Dermis microvascular lymphatic vessel endothelial cell (primary cell): ENCODE results near the gene MALRD1. TPM values are rescaled to one million over a fixed set of nuclear protein-coding genes. Genes with fewer than 3 reads are reported as not detected.

Experiments used
- DNase-seq, 2 donors: peaks; one replicate each; pipeline versions ENCODE4 v3.0.0 to v3.0.0-alpha.2; 2010; ENCODE audit warnings: low read depth in 2 of 2
- total RNA-seq: library from RNA; depleted of rRNA; stranded (reverse); fragments of >200 nt; gene quantifications from 2 replicates; pipeline ENCODE4 v1.2.1, GENCODE V29; 2014

The MALRD1 gene
- total RNA-seq, 1 donor from 2014 or later, result not detected

DNA sequence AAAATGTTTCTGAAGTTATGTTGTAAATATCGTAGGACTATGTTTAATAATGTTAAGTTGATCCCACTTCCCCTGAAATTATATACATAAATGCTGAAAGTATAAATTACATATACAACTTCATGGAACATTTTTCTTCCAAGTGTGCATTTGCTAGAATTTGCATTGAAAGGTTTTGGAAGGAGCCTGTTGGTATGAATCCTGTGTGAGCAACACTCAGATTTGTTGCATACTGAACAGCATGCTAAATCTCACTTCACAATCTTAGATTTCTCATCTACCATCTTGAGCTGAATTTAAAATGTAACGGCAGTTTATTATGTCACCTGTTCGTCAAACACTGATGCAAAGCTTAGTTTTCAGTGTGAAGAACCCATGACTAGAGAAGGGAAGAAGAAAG lies 172.6 kb downstream of the MALRD1 start:
- DNase-seq, result no peak

DNA sequence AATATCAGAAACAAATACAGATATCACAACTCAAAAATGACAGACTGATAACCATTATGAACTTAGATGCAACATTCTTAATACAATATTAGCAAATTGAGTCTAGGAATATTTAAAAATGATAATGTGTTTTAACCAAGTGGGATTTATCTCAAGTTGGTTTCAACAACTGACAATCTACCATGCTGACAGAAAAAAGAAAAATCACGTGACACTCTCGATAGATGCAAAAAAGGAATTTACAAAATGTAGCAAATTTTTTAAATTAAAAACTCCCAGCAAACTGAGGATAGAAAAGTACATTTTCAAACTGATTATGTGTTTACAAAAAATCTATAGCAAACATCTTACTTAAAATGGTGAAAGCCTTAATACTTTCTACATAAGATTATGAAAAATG lies 177.4 kb downstream of the MALRD1 start:
- DNase-seq, result no peak

DNA sequence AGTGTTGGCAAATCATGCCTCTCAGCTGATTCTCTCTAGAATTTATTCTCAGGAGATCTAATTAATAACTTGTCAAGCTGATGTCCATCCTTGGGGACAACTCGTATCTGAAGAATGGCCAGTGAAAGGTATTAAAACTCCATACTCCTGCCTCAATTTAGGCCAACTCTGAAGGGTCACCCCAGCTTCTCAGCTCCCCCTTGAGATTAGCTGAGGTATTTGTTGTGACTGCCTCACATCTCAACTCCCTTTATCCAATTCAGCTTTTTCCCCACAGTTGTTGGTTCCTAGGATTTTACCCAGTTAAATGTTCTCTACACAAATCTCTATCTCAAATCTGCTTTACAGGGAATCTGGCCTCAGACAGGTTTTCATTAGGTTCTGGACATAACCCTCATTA lies 182.4 kb downstream of the MALRD1 start:
- DNase-seq, result no peak

DNA sequence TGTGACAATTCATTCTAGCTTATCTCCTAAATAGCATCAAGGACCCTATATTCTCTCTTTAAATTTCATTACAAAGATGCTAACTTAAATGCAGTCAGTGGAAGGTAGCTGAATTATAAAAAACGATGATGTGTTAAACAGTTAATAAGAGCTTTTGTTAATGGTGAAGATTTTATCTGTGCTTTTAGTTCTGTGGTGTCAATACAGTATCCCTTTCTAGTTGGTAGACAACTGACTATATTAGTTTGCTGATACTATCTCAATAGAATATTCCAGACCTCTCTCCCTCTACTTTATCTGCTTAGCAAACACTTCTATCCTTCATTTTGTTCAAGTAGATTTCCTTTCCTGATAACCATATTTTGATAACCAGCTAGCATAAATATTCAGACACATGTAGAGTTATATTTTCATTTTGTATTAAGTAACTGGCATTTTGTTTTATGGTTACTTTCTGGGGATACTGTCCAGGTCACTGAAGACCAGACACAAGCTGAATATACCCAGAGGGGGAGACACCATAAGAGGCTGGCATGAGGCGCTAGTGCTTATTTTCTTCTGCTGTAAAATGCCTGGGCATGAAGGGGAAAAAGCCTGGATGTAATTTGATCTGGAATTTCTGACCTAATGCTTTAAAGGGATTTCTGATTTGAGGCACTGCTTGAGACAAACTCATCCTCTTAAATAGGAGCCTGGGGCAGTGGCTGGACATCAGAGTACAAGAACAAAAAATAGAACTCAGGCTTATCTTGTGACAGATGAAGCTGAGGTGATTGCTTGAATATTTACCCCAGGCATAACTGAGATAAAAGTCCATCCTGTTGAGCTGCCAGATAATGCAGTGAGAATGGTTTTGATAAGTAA lies 197.5 kb downstream of the MALRD1 start:
- DNase-seq, result no peak

DNA sequence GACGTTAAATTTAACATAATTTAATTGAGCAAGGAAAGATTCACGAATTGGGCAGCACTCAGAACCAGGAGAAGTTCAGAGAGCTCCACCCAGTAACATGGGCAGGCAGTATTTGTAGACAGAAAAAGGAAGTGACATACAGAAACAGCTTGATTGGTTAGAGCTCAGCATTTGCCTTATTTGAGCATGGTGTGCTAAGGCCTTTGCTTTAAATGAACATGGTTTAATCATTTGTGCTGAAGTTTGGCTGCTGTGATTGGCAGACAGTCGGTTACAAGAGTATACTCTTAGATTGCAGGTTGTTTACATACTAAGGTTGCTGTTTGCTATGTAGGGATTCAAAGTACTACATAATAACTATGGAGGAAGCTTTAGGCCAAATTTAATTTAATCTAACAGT lies 199.2 kb downstream of the MALRD1 start:
- DNase-seq, result no peak

DNA sequence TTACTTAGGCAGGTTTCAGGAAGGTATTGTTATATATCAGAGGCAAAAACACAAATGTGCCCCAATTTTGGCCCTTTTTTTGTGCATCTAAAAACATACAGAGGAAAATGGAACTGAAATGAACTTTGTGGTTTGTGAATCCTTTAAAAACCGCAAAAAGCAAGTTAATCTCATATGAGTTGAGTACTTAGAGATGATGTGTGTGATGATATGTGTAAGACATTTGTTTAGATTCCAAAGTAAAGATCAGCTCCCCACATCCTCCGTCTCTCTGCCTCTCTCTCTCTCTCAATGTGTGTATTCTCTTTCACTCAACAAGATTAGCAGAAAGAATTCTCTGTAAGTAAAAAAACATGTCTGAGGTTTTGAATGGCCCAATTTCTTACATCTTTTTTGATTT lies 201.9 kb downstream of the MALRD1 start:
- DNase-seq, result no peak

DNA sequence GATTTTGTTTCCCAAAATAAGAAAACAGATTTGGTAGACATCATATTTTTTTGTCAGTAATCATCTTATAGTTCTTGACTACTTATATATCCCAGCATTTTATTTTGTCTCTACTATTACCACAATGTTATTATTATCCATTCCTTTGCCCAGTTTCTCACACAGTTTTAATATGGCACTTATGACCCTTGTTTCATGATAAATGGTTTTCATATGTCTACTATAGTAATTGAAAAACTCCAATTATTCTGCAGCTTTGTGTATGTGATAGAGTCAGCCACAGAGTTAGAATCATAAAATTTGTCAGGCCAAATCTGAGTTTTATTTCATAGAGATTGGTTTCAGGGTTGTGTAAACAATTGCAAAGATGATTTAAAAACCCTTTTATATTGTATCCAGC lies 203.9 kb downstream of the MALRD1 start:
- no peak for DNase-seq

DNA sequence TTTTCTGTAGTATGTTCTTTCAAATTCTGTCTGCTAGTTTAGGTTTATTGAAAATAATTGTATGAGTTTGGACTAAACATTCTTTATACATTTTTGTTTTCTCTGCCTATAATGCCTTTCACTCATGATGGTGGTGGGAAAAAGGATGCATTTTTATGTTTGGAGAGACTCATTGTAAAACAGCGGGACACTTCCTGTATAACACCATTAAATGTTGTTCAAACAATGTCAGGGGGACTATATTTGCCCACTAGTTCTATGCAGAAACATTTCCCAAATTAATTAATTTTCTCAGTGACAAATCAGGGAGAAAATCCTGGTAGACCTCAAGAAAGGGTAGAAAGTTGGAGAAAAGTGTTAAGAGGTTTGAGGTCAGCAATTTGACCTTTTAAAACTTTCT lies 207.7 kb downstream of the MALRD1 start:
- no peak for DNase-seq

DNA sequence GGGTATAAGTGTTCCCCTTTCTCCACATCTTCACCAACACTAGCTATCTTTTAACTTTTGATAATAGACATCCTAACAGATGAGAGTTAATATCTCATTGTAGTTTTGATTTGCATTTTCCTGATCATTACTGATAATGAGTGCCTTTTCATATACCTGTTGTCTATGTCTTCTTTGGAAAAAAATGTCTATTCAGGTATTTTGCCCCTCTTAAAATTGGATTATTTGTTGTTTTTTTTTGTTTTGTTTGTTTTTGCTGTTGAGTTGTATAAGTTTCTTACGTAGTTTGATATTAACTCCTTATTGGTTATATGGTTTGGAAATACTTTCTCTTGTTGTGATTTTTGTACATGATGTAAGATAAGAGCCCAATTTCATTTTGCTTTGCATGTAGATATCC lies 214.7 kb downstream of the MALRD1 start:
- DNase-seq, result no peak

DNA sequence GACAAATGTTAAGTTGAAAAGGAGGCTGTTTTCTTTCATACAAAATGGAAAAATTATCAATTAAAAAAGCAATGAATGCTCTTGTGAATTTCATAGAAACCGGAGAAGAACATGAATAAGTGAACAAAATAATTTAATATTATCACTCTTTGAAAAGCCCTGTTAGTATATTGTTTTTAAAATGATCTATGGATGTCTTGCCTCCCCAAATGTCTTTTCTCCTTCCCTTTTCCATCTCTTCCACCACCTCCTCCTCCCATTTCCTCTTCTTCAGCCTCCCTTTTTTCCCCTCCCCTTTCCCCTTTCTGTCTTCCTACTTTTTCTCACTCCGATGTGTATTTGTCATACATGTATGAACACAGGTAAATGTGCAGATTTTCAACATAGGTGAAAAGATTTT lies 234.7 kb downstream of the MALRD1 start:
- no peak for DNase-seq

DNA sequence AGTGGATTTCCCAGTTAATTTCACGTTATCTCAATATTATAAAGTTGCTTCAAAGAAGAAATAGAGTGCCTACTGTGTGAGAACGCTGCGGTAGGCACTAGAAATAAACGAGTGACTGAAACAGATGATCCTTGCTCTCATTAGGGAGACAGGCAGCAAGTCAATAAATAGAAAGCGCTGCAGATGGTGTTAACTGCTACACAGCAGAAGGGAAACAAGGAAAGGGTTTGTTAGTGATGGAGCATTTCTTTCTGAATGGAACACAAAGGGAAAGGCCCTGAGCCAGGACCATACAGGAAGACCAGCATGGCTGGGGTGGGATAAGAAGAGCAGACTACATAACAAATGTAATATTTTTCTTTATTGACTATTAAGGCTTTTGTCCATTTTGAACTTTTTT lies 235.2 kb downstream of the MALRD1 start:
- DNase-seq, result no peak

DNA sequence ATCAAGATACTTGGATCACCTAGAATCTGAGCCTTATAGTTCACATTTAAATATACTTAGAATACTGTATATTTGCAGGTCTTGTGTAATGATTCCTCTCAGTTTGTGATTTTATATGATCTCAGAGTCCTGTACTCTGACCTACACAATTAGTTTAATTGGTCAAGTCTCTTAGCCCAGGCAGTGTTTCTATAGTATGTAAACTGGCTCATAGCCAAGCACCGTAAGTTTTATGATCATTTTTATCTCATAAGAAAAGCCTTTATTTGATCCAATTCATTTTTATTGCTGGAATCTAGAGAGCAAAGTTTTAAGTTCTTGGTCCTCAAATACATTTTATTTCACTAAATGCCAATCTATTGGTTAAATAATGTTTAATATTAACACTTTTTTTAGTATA lies 242.2 kb downstream of the MALRD1 start:
- DNase-seq, result no peak

DNA sequence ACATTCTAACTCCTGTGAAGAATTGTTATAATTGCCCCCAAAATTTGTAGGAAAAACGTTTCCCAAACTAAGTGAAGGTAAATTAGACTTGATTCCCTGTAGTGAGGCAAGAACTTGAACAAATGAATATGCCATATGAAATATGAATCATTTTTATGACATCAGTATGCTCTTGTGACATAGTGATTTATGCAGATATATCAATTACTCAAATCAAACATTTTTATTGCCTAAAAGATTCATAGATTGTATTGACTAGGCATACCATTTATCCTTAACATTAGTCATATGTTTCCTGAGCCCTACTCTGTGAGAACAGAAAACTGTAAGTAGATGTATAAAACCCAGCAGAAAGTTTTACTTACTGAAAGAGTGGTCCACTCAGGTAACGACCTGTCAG lies 245.6 kb downstream of the MALRD1 start:
- no peak for DNase-seq

DNA sequence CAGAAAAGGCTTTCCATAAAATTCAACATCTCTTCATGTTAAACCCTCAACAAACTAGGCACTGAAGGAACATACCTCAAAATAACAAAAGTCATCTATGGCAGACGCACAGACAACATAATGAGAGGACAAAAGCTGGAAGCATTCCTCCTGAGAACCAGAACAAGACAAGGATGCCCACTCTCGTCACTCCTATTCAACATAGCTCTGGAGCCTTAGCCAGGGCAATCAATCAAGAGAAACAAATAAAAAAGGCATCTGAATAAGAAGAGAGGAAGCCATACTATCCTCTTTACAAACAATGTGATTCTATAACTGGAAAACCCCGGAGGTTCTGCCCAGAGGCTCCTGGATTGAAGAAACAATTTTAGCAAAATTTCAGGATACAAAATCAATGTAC lies 251.0 kb downstream of the MALRD1 start:
- DNase-seq, result no peak

DNA sequence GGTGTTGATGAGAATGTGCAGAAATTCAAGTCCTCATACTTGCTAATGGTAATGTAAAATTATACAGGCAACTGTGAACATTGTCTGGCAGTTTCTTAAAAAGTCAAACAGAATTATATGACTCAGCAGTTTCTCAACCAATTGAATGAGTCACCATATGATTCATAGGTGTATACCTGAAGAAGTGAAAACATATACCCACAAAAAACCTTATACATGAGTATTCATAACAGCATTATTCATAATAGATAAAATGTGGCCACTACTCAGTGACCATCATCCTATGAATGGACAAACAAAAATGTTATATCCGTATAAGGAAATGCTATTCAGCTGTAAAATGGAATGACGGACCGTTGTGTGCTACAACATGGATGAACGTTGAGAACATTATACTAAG lies 253.5 kb downstream of the MALRD1 start:
- no peak for DNase-seq

DNA sequence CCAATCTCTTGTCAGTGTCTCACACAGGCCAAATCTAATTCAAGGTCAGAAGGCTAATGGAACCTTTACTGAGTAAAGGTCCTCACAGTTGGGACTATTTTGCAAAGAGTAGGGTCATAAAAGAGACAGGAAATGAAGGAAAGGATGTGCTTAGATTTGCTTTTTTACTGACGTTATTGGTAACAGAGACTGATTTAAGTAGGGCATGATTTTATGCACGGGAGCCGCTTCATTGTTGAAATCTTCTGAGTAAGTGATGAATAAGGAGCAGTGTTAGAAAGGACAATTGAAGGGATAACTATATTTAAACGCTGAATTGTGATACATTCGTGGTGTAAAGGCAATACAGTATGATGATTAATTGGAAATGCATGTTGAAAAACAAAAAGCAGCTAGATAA lies 261.5 kb downstream of the MALRD1 start:
- no peak for DNase-seq

DNA sequence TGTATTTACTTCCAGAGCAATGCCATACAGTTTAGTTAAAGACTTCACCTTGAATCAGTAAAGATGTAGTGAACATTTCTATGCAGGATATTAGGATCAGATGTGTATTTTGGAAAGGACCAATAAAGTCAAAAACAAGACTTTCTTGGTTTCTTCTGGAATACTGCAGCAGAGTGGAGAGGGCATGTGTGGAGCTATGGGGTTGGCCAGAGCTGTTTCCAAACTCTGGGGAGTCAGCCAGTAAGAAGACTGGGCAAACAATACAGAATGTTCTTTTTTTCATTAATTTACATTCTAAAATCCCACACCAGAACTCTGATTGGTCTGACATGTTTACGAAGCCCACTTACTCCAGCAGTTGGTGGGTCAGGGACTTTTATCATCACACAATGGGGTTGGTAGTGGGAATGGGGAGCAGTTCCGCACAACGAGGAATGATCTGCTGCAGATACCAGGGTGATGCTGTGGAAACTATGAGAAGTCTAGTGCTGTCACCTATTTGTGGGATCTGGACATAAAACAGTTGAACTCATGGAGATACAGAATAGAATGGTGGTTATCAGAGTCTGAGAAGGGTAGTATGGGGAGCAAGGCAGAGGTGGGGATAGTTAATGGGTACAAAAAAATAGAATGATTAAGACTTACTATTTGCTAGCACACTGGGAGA lies 267.7 kb downstream of the MALRD1 start:
- no peak for DNase-seq

DNA sequence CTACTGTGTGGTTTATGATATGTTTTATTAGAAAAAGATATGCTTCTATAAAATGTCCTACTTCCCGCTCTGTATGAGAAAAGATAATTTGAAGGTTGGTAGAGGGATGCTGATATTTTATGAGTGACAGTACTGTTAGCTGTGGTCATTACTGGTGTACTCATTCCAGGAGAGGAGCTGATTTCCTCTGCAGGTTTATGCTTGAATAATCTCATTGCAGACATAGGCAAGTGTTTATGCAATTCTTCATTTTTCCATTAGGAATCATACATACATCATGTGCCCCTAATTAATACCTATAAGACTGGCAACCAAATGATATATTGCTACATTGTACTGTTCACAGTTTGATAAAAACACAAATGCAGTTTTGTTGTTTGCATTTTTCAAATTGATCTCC lies 269.4 kb downstream of the MALRD1 start:
- no peak for DNase-seq

DNA sequence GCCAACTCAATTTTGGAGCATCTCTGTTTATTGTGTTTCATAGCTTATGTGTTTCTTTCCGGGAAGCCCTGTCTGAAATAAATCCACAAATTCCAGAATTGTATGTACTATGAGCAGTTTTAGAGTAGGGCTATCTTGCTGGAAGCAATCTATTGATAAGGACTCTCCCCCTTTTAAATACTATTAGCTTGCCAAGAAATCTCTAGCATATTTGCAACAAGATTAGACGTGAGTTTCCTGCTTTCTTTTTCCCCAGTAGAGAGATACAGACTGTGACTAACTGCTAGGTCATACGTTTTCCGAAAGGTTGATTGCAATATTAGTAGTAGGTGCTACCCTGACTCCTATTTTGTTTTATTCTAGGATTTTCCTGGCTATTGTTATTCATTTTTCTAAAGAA lies 277.0 kb downstream of the MALRD1 start:
- no peak for DNase-seq

DNA sequence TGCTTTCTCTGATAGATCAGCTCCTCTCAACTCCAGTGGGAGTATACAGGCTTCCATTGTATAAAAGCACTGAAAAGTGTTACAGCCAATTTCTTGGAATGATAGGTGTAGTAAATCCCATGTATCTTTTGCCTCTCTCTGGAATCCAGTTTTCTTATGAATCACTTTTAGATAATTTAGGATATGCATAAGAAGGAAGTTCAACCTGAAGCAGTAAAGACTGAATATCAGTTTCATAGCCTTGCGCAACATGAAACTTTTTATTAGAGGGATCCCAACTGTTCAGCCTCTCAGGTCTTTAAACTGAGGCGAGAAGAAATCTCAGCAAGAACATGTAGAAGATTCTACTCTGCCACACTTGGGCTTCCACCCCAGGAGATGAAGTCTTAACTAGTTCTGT lies 280.0 kb downstream of the MALRD1 start:
- no peak for DNase-seq

DNA sequence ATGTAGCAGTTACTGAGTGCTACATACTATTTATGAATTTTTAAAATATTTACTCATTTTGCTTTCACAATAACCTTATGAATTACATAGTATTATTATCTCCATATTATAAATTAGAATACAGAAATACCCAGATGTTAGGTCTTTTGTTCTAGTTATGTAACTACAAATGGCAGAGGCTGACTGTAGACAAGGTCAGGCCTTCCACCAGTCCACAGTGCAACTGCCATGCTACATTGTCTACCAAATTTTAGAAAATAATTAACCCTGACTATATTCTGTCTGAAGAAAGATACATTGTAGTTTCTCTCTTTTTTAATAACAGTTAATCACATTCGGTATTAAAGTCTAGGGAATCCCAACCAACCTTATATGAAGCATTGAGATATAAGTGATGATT lies 280.9 kb downstream of the MALRD1 start:
- no peak for DNase-seq

DNA sequence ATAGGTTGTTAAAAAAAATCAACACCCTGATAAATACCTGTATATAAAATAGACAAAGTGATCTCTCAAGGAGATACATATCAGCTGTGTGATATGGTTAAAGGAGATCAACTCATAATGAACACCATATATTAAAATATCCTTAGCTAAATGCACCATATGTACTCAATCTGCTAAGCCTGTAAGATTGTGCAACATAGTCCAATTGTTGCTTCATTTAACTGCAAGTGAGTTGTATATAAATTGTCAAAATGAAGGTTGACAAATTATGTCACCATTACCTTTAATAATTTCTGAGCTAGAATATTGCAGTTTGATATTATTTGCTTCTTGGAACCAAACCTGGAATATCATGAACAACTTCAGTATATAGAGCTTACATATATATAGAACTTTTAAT lies 283.7 kb downstream of the MALRD1 start:
- no peak for DNase-seq

DNA sequence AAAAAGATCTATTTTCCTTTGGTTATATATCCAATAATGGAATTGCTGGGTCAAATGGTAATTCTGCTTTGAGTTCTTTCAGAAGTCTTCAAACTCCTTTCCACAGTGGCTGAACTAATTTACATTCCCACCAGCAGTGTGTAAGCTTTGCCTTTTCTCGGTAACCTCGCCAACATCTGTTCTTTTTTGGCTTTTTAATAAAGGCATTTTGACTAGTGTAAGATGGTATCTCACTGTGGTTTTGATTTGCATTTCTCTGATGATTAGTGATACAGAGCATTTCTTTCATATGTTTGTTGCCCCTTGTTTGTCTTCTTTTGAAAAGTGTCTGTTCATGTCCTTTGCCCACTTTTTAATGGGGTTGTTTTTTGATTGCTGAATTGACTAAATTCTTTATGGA lies 285.0 kb downstream of the MALRD1 start:
- DNase-seq, result no peak
